Stomach (tissue), 9 donors: ENCODE data around the gene HECW1. TPM values are rescaled to one million over a fixed set of nuclear protein-coding genes. Genes with fewer than 3 reads are reported as not detected.

ENCODE experiments used
- DNase-seq, 2 donors: peaks; one replicate each; pipeline versions ENCODE4 v3.0.0 to v3.0.0-alpha.2; 2013 to 2019
- H3K27ac ChIP-seq, 5 donors: fragments of 200-600 bp in 4 of 5; sonication (generic) in 4 of 5; one replicate each; pipeline ENCODE4 v1.5.1; 2013 to 2019; ENCODE audit warnings: mild to moderate bottlenecking in 1 of 5, moderate library complexity in 1 of 5
- H3K27me3 ChIP-seq, 3 donors: fragments of 200-600 bp; sonication (generic); one replicate each; pipeline ENCODE4 v1.5.1; 2017 to 2019; ENCODE audit warnings: mixed run types in 1 of 3
- H3K36me3 ChIP-seq, 4 donors: fragments of 200-600 bp; sonication (generic); 1 replicate in 3 of 4; 2 replicates in 1 of 4; pipeline ENCODE4 v1.5.1; 2016 to 2019
- H3K4me1 ChIP-seq, 4 donors: fragments of 200-600 bp; sonication (generic); one replicate each; pipeline ENCODE4 v1.5.1; 2016 to 2019
- H3K4me3 ChIP-seq, 4 donors: fragments of 200-600 bp; sonication (generic) in 3 of 4; one replicate each; pipeline ENCODE4 v1.5.1; 2016 to 2019; ENCODE audit warnings: mild to moderate bottlenecking in 1 of 4
- H3K9me3 ChIP-seq, 4 donors: fragments of 200-600 bp; sonication (generic); one replicate each; pipeline ENCODE4 v1.5.1; 2016 to 2019
- EP300 ChIP-seq: sonication (generic); formaldehyde crosslinking; IDR thresholded peaks from one replicate; pipeline ENCODE4 v1.6.1; 2017; ENCODE audit warnings: antibody characterized with exemption
- POLR2A ChIP-seq, 4 donors: fragments of 450-650 bp; IDR thresholded peaks; one replicate each; pipeline ENCODE4 v1.6.1; 2016; ENCODE audit warnings: antibody characterized with exemption in 4 of 4, control low read depth in 2 of 4, mild to moderate bottlenecking in 1 of 4, moderate library complexity in 1 of 4
- POLR2AphosphoS5 ChIP-seq, 3 donors: sonication (generic); formaldehyde crosslinking; IDR thresholded peaks; one replicate each; pipeline ENCODE4 v1.6.1; 2016; ENCODE audit warnings: antibody characterized with exemption in 3 of 3
- WGBS, 5 donors: extraction: QIAGEN DNeasy Blood & Tissue Kit in 3 of 5; methylation state at CpG; one replicate each; pipeline versions ENCODE4 v1.1.5 to v1.1.7; 2013 to 2018; 5-methylcytosine and 5-hydroxymethylcytosine counted together
- intact Hi-C: fragments of 100-400 bp; cut with DNase I; formaldehyde crosslinking; loops from one replicate; pipeline ENCODE4 v1.15.1; 2023; ENCODE audit warnings: low total_unique reads
- polyA plus RNA-seq, 3 donors: library from polyadenylated mRNA; stranded (reverse); fragments of 200-250 nt; gene quantifications; one replicate each; pipeline ENCODE4 v1.2.3, GENCODE V29; 2013
- total RNA-seq, 5 donors: library from RNA; depleted of rRNA; stranded (reverse); fragments of >200 nt; gene quantifications; one replicate each; pipeline versions ENCODE4 v1.1.0 to v1.2.3, GENCODE V29; 2014 to 2016
- TF ChIP-seq, protein P1 (sequence below), 7 experiments: fragments of 450-650 bp in 4 of 7; fragments of 200-600 bp in 3 of 7; sonication (generic) in 3 of 7; IDR thresholded peaks; one replicate each; pipeline ENCODE4 v1.5.1; 2016 to 2019; ENCODE audit warnings: antibody characterized with exemption in 7 of 7, control low read depth in 2 of 7, mild to moderate bottlenecking in 1 of 7
- donor health status: healthy with polysubstance abuse.
- donor health status: Bipolar disorder and iron deficiency.
- donor health status: healthy.

HECW1 gene
- total and polyA plus RNA-seq, 8 donors, result 0.29 to 11.1 (median 1.4) TPM; not detected in 1

- Histone ChIP-seq H3K27ac (no peak overlapping the region), H3K9me3 (no peaks in the 10 kb centered on the region)
- intact Hi-C loops, result no loop called here
These were observed 449.9 kb downstream of the HECW1 start for GRCh38 chr7:43562383-43562782.

DNA sequence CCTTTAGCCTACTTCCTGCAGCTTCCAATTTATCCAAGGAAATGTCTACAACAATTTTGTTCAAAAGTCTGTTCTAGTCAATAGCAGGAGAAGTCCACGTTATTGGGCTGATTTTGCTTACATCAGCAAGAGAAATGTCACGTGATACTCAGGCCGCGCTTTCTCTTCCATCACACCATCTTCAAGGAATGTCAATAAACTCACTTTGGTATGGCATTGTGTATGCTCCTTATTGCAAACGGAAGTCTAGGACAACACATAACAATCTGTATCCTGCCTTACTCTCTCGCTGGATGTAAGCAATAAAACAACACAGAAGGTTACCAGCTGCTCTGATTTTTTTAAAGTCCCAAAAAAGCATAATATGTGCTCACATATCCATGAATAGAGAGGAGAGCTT lies 453.3 kb downstream of the HECW1 start:
- intact Hi-C loops, result no loop called here
- H3K36me3 ChIP-seq, result no peaks in the 10 kb centered on the region
- no peak overlapping the region for H3K4me3 ChIP-seq
- no peaks in the 10 kb centered on the region for H3K4me1 ChIP-seq
- no peak for DNase-seq
- no peak overlapping the region for H3K27ac ChIP-seq
- TF ChIP-seq POLR2A (IDR thresholded peaks at IDR 0.05) (no peak), POLR2AphosphoS5 (IDR thresholded peaks at IDR 0.05) (no peak), EP300 (no peak)
- TF ChIP-seq, protein P1, sequence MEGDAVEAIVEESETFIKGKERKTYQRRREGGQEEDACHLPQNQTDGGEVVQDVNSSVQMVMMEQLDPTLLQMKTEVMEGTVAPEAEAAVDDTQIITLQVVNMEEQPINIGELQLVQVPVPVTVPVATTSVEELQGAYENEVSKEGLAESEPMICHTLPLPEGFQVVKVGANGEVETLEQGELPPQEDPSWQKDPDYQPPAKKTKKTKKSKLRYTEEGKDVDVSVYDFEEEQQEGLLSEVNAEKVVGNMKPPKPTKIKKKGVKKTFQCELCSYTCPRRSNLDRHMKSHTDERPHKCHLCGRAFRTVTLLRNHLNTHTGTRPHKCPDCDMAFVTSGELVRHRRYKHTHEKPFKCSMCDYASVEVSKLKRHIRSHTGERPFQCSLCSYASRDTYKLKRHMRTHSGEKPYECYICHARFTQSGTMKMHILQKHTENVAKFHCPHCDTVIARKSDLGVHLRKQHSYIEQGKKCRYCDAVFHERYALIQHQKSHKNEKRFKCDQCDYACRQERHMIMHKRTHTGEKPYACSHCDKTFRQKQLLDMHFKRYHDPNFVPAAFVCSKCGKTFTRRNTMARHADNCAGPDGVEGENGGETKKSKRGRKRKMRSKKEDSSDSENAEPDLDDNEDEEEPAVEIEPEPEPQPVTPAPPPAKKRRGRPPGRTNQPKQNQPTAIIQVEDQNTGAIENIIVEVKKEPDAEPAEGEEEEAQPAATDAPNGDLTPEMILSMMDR (IDR thresholded peaks at IDR 0.05), result no peak
- H3K9me3 ChIP-seq, result no peaks in the 10 kb centered on the region
- no peaks in the 10 kb centered on the region for H3K27me3 ChIP-seq
- WGBS, 5 donors, result 45 to 55% (median 48%) methylated on average over 6 of the region's 6 CpGs

More at GRCh38 chr7:43562383-43562782, 449.9 kb downstream of the HECW1 start:
- no peak for DNase-seq
- no peaks in the 10 kb centered on the region for H3K36me3 ChIP-seq
- TF ChIP-seq EP300 (no peak), POLR2A (IDR thresholded peaks at IDR 0.05) (no peak), POLR2AphosphoS5 (IDR thresholded peaks at IDR 0.05) (no peak)
- TF ChIP-seq, protein P1 (IDR thresholded peaks at IDR 0.05), result no peak
- H3K4me3 ChIP-seq, result no peak overlapping the region
- no peaks in the 10 kb centered on the region for H3K4me1 ChIP-seq
- WGBS, 5 donors, result 89 to 96% (median 94%) methylated on average over 3 of the region's 3 CpGs
- no peaks in the 10 kb centered on the region for H3K27me3 ChIP-seq

- intact Hi-C loops, result no loop called here
- H3K27me3 ChIP-seq, result no peaks in the 10 kb centered on the region
- DNase-seq, result no peak
These were observed 456.1 kb downstream of the HECW1 start for GRCh38 chr7:43568529-43568928.

GRCh38 chr7:43569424-43569823 lies 457.0 kb downstream of the HECW1 start:
- H3K4me1 ChIP-seq, result no peaks in the 10 kb centered on the region
- H3K4me3 ChIP-seq, result no peak overlapping the region
- no peaks in the 10 kb centered on the region for H3K36me3 ChIP-seq
- intact Hi-C loops, result no loop called here
- TF ChIP-seq, protein P1 (IDR thresholded peaks at IDR 0.05), result no peak
- no peak for TF ChIP-seq POLR2A (IDR thresholded peaks at IDR 0.05)
- no peak for TF ChIP-seq EP300
- TF ChIP-seq POLR2AphosphoS5 (IDR thresholded peaks at IDR 0.05), result no peak
- no peaks in the 10 kb centered on the region for H3K27me3 ChIP-seq
- no peak overlapping the region for H3K27ac ChIP-seq
- H3K9me3 ChIP-seq, result no peaks in the 10 kb centered on the region
- WGBS, 5 donors, result 80 to 82% (median 81%) methylated on average over 4 of the region's 4 CpGs
- DNase-seq, result no peak

More at GRCh38 chr7:43568529-43568928, 456.1 kb downstream of the HECW1 start:
- Histone ChIP-seq H3K36me3 (no peaks in the 10 kb centered on the region), H3K9me3 (no peaks in the 10 kb centered on the region), H3K27ac (no peak overlapping the region), H3K4me3 (no peak overlapping the region), H3K4me1 (no peaks in the 10 kb centered on the region)
- WGBS, 5 donors, result 74 to 92% (median 80%) methylated on average over 6 of the region's 6 CpGs
- TF ChIP-seq, protein P1 (IDR thresholded peaks at IDR 0.05), result no peak
- no peak for TF ChIP-seq POLR2A (IDR thresholded peaks at IDR 0.05)
- no peak for TF ChIP-seq EP300
- no peak for TF ChIP-seq POLR2AphosphoS5 (IDR thresholded peaks at IDR 0.05)
